HepG2 (cell line): ENCODE measurements around the gene CFAP54. TPM values are rescaled to one million over a fixed set of nuclear protein-coding genes. Genes with fewer than 3 reads are reported as not detected.

Experiments used
- ADNP ChIP-seq: sonication (generic); formaldehyde crosslinking; IDR thresholded peaks from 2 replicates; pipeline ENCODE4 v1.4.0; 2020; ENCODE audit warnings: missing genetic modification reagents
- CCDC6 ChIP-seq: sonication (generic); formaldehyde crosslinking; IDR thresholded peaks from 2 replicates; pipeline ENCODE4 v1.8.1; 2022; ENCODE audit warnings: mild to moderate bottlenecking, missing genetic modification reagents, moderate library complexity
- CEBPG ChIP-seq: IDR thresholded peaks from 2 replicates; pipeline ENCODE4 v1.6.1; 2016
- DRAP1 ChIP-seq: IDR thresholded peaks from 2 replicates; pipeline ENCODE4 v1.6.1; 2016; ENCODE audit warnings: missing genetic modification reagents, missing compliant biosample characterization
- FOSL2 ChIP-seq: sonication (generic); formaldehyde crosslinking; IDR thresholded peaks from 2 replicates; pipeline ENCODE4 v1.4.0; 2020; ENCODE audit warnings: missing genetic modification reagents
- GATAD2A ChIP-seq: IDR thresholded peaks from 2 replicates; pipeline ENCODE4 v1.6.1; 2016
- HDAC6 ChIP-seq: fragments of 200-600 bp; sonication (generic); IDR thresholded peaks from 2 replicates; pipeline ENCODE4 v1.7.0; 2017; ENCODE audit warnings: mild to moderate bottlenecking, antibody characterized with exemption, low read length, low read depth
- HNF4G ChIP-seq, 2 experiments: sonication (generic) in 1 of 2; formaldehyde crosslinking in 1 of 2; IDR thresholded peaks; 2 replicates each; pipeline versions ENCODE4 v1.4.0 to v1.6.1; 2011 to 2020; ENCODE audit warnings: borderline replicate concordance in 2 of 2, low read depth in 2 of 2, mild to moderate bottlenecking in 2 of 2, low read length in 1 of 2, missing genetic modification reagents in 1 of 2, moderate library complexity in 1 of 2
- KLF12 ChIP-seq: sonication (generic); formaldehyde crosslinking; IDR thresholded peaks from 2 replicates; pipeline ENCODE4 v1.4.0; 2020; ENCODE audit warnings: missing genetic modification reagents, borderline replicate concordance
- MAZ ChIP-seq, 2 experiments: sonication (generic) in 1 of 2; formaldehyde crosslinking in 1 of 2; IDR thresholded peaks; 2 replicates each; pipeline versions ENCODE4 v1.5.0 to v1.6.1; 2012 to 2020; ENCODE audit warnings: low read depth in 2 of 2, mild to moderate bottlenecking in 2 of 2, borderline replicate concordance in 1 of 2, improper control_type of control experiment in 1 of 2, low read length in 1 of 2, missing genetic modification reagents in 1 of 2, moderate library complexity in 1 of 2
- MEIS1 ChIP-seq: sonication (generic); formaldehyde crosslinking; IDR thresholded peaks from 2 replicates; pipeline ENCODE4 v1.9.0; 2021; ENCODE audit warnings: mild to moderate bottlenecking, missing genetic modification reagents, moderate library complexity, borderline replicate concordance
- NFIC ChIP-seq: IDR thresholded peaks from 2 replicates; pipeline ENCODE4 v1.6.1; 2012; ENCODE audit warnings: mild to moderate bottlenecking, low read length, inconsistent platforms
- NFKBIZ ChIP-seq: IDR thresholded peaks from 2 replicates; pipeline ENCODE4 v1.6.1; 2018; ENCODE audit warnings: missing genetic modification reagents, missing compliant biosample characterization
- RFX5 ChIP-seq: IDR thresholded peaks from 2 replicates; pipeline ENCODE4 v1.6.1; 2011; ENCODE audit warnings: low read depth, low read length, improper control_type of control experiment
- SOX6 ChIP-seq, 2 experiments: fragments of 450-650 bp in 1 of 2; sonication (generic) in 1 of 2; formaldehyde crosslinking in 1 of 2; IDR thresholded peaks; 2 replicates each; pipeline versions ENCODE4 v1.4.0 to v1.6.1; 2017 to 2020; ENCODE audit warnings: antibody characterized with exemption in 1 of 2, mild to moderate bottlenecking in 1 of 2, missing genetic modification reagents in 1 of 2
- TAF15 ChIP-seq: fragments of 200-400 bp; formaldehyde crosslinking; IDR thresholded peaks from one replicate; pipeline ENCODE4 v1.6.1; 2018; ENCODE audit warnings: mild to moderate bottlenecking, low read depth, low read length; ENCODE audit not compliant: poor library complexity, severe bottlenecking
- TBX2 ChIP-seq: sonication (generic); formaldehyde crosslinking; IDR thresholded peaks from 2 replicates; pipeline ENCODE4 v1.5.0; 2020; ENCODE audit warnings: missing genetic modification reagents, mild to moderate bottlenecking, borderline replicate concordance
- TCF7 ChIP-seq: sonication (generic); IDR thresholded peaks from 2 replicates; pipeline ENCODE4 v1.6.1; 2016; ENCODE audit warnings: antibody characterized with exemption, low read depth
- UBTF ChIP-seq: sonication (generic); formaldehyde crosslinking; IDR thresholded peaks from 2 replicates; pipeline ENCODE4 v1.4.0; 2020; ENCODE audit warnings: mild to moderate bottlenecking, missing genetic modification reagents
- ZBTB42 ChIP-seq: sonication (generic); formaldehyde crosslinking; IDR thresholded peaks from 2 replicates; pipeline ENCODE4 v1.5.0; 2020; ENCODE audit warnings: mild to moderate bottlenecking, missing genetic modification reagents
- ZFP82 ChIP-seq: sonication (generic); formaldehyde crosslinking; IDR thresholded peaks from 2 replicates; pipeline ENCODE4 v1.5.1; 2020; ENCODE audit warnings: mild to moderate bottlenecking, missing genetic modification reagents, borderline replicate concordance
- ZNF274 ChIP-seq: sonication (generic); formaldehyde crosslinking; IDR thresholded peaks from 2 replicates; pipeline ENCODE4 v1.5.1; 2020; ENCODE audit warnings: mild to moderate bottlenecking, missing genetic modification reagents
- ZNF343 ChIP-seq: sonication (generic); formaldehyde crosslinking; IDR thresholded peaks from 2 replicates; pipeline ENCODE4 v1.4.0; 2020; ENCODE audit warnings: mild to moderate bottlenecking, missing genetic modification reagents
- ZNF383 ChIP-seq: sonication (generic); formaldehyde crosslinking; IDR thresholded peaks from 2 replicates; pipeline ENCODE4 v1.4.0; 2020; ENCODE audit warnings: missing genetic modification reagents, mild to moderate bottlenecking, borderline replicate concordance
- ZNF441 ChIP-seq: sonication (generic); formaldehyde crosslinking; IDR thresholded peaks from 2 replicates; pipeline ENCODE4 v1.7.0; 2021; ENCODE audit warnings: missing genetic modification reagents, borderline replicate concordance
- ZNF468 ChIP-seq: sonication (generic); formaldehyde crosslinking; IDR thresholded peaks from 2 replicates; pipeline ENCODE4 v1.8.0; 2022; ENCODE audit warnings: mild to moderate bottlenecking, moderate library complexity, missing genetic modification reagents
- ZNF530 ChIP-seq: sonication (generic); formaldehyde crosslinking; IDR thresholded peaks from 2 replicates; pipeline ENCODE4 v1.5.0; 2020; ENCODE audit warnings: low read depth, mild to moderate bottlenecking, missing genetic modification reagents
- ZNF589 ChIP-seq: sonication (generic); formaldehyde crosslinking; conservative IDR thresholded peaks from 2 replicates; pipeline ENCODE4 v1.8.0; 2022; ENCODE audit warnings: mild to moderate bottlenecking, moderate library complexity, missing genetic modification reagents
- ZNF749 ChIP-seq: sonication (generic); formaldehyde crosslinking; IDR thresholded peaks from 2 replicates; pipeline ENCODE4 v1.8.0; 2022; ENCODE audit warnings: mild to moderate bottlenecking, missing genetic modification reagents, moderate library complexity, borderline replicate concordance
- ZNF75D ChIP-seq: sonication (generic); formaldehyde crosslinking; IDR thresholded peaks from 2 replicates; pipeline ENCODE4 v1.8.1; 2023; ENCODE audit warnings: missing genetic modification reagents, mild to moderate bottlenecking, borderline replicate concordance
- polyA plus RNA-seq, 8 experiments: library from polyadenylated mRNA; depleted of rRNA in 3 of 8; stranded (reverse) in 7 of 8; unstranded in 1 of 8; fragments of >200 nt; fragmentation: Illumina TruSeq in 4 of 8; extraction: Trizol in 4 of 8; gene quantifications; 2 replicates each; pipeline versions ENCODE4 v1.2.1 to v1.2.3, GENCODE V29; 2011 to 2016; ENCODE audit warnings: low read depth in 4 of 8, missing spikeins in 1 of 8, mixed read lengths in 1 of 8; ENCODE audit not compliant: insufficient read depth in 1 of 8
- total RNA-seq, 5 experiments: library from RNA; depleted of rRNA; stranded (reverse); fragments of >200 nt; fragmentation: Illumina TruSeq; extraction: Trizol; gene quantifications; 2 replicates each; pipeline ENCODE4 v1.2.3, GENCODE V29; 2016; ENCODE audit warnings: low read depth in 1 of 5

The CFAP54 gene
- total and polyA plus RNA-seq, 2 of the 13 experiments (the other 11 are each of a cell fraction or from before 2014, with no cell fraction given), result not detected

DNA sequence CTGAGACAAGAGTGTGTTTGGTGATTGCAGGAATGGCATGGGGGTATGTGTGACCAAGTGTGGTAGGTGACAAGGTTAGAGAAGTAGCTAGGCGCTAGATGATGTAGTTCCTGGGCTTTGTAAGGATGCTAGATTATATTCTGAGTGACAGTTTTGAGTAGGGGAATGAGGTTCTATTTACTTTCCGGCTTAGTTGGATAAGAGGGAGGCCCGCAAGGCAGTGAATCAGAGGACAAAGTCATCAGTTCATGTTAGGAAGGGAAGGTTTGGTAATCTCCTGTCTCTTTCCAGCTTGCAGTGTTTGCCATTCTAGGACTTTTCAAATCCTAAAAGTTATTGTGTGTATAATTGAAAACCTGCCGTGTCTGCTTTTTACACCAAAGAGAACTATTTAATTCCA lies 45.0 kb downstream of the CFAP54 start (continued):
- TF ChIP-seq TBX2 (CRISPR knock-in tag) (no peak), TCF7 (peak; percentile 34; the same call in 1 of the 2 replicates), ZNF749 (CRISPR knock-in tag) (no peak), HNF4G (IDR thresholded peaks at IDR 0.05; ENCODE audit: borderline replicate concordance, low read depth, low read length) (peak; percentile 32; the same call in 1 of the 2 replicates), HNF4G (CRISPR knock-in tag; IDR thresholded peaks at IDR 0.05; ENCODE audit: borderline replicate concordance, low read depth) (no peak), ZNF468 (CRISPR knock-in tag) (no peak), ZNF441 (CRISPR knock-in tag) (no peak), NFKBIZ (no peak), KLF12 (CRISPR knock-in tag) (no peak), NFIC (no peak), SOX6 (IDR thresholded peaks at IDR 0.05) (no peak), SOX6 (CRISPR knock-in tag; IDR thresholded peaks at IDR 0.05) (0 out of 2 replicates have a peak, but pooled peaks have one; percentile 19), ZNF343 (CRISPR knock-in tag) (no peak), GATAD2A (CRISPR knock-in tag) (peak; percentile 48; the same call in 1 of the 2 replicates), ZNF383 (CRISPR knock-in tag) (no peak), MEIS1 (CRISPR knock-in tag) (peak; percentile 68; the same call in 1 of the 2 replicates), MAZ (IDR thresholded peaks at IDR 0.05; ENCODE audit: borderline replicate concordance, low read depth, low read length) (no peak), MAZ (CRISPR knock-in tag; IDR thresholded peaks at IDR 0.05; ENCODE audit: low read depth) (no peak), TAF15 (no peak), UBTF (CRISPR knock-in tag) (no peak), ZNF530 (no peak), ZNF589 (CRISPR knock-in tag) (no peak), ZNF274 (CRISPR knock-in tag) (no peak), RFX5 (no peak), FOSL2 (CRISPR knock-in tag) (peak; percentile 83), HDAC6 (no peak), CEBPG (CRISPR knock-in tag) (0 out of 2 replicates have a peak, but pooled peaks have one; percentile 12), ADNP (no peak), ZNF75D (CRISPR knock-in tag) (no peak), CCDC6 (no peak), ZBTB42 (no peak), DRAP1 (CRISPR knock-in tag) (no peak), ZFP82 (CRISPR knock-in tag) (no peak)
